Measurements from ENCODE around the gene TTLL10. TPM values are rescaled to one million over a fixed set of nuclear protein-coding genes. Genes with fewer than 3 reads are reported as not detected.
A peak's percentile ranks its signal among the peaks of the same experiment; 100 is the strongest.

Gene TTLL10
- total and polyA plus RNA-seq, 2 of the 4 experiments (the other 2 are of a cell fraction) = not detected

DNA sequence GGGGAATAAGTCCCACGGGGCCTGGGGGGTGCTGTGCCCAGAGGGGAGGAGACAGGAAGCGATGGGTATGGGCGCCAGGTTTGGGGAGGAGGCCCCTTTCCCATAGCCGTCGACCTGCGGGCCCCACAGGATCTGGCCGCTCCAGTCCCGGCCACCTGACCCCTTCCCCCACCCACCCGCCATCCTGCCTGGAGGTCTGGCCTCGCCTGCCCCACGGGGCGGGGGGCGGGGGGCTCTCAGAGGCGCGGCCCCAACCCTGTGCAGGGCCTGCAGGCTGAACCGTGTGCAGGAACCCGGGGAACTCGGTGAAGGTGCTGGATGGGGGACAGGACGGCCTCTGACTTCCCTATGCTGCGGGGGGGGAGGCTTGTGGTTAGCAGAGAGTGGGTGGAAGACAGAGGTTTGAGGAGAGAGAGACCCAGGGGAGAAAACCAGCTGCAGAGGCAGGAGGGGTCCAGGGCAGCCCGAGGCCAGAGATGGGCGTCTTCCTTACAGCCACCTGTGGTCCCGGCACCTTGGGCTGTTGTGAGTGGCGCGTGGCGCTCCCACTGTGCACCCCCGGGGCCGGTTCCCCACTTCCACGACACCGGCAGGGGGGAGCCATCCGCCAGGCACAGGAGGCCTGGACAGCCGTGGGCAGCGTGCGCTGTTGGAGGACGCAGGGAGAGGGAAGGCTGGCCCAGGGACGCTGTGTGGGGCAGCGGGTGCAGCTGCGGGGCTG, 35.2 kb downstream of the TTLL10 start:
- CTCF ChIA-PET = no interaction called here
- peak overlapping the region; percentile 91 for H2AFZ ChIP-seq (replicated peaks; ENCODE audit: low read length, poor library complexity)
- TF ChIP-seq MXI1 (IDR thresholded peaks at IDR 0.05; ENCODE audit: borderline replicate concordance, low read depth, low read length) (no peak), FOS (IDR thresholded peaks at IDR 0.05; ENCODE audit: low read depth, low read length) (no peak), CEBPB (IDR thresholded peaks at IDR 0.05; ENCODE audit: low read depth, low read length) (no peak), CHD1 (IDR thresholded peaks at IDR 0.05; ENCODE audit: low read depth, low read length) (no peak), MAFK (IDR thresholded peaks at IDR 0.05; ENCODE audit: low read depth, low read length) (no peak), RAD21 (IDR thresholded peaks at IDR 0.05; ENCODE audit: low read length) (no peak), SMC3 (IDR thresholded peaks at IDR 0.05; ENCODE audit: low read depth, low read length) (no peak), POLR2A (IDR thresholded peaks at IDR 0.05; ENCODE audit: low read depth, low read length) (no peak), MAZ (IDR thresholded peaks at IDR 0.05; ENCODE audit: borderline replicate concordance, low read depth, low read length) (no peak), RFX5 (IDR thresholded peaks at IDR 0.05; ENCODE audit: low read depth, low read length) (no peak), CTCF (conservative IDR thresholded peaks at IDR 0.05; ENCODE audit: low read depth, low read length) (no peak), NFE2L2 (IDR thresholded peaks at IDR 0.05; ENCODE audit: low read depth, low read length) (no peak), BHLHE40 (IDR thresholded peaks at IDR 0.05; ENCODE audit: low read depth, low read length) (no peak), USF2 (IDR thresholded peaks at IDR 0.05; ENCODE audit: low read depth, low read length) (no peak)
- TF ChIP-seq, protein P1, sequence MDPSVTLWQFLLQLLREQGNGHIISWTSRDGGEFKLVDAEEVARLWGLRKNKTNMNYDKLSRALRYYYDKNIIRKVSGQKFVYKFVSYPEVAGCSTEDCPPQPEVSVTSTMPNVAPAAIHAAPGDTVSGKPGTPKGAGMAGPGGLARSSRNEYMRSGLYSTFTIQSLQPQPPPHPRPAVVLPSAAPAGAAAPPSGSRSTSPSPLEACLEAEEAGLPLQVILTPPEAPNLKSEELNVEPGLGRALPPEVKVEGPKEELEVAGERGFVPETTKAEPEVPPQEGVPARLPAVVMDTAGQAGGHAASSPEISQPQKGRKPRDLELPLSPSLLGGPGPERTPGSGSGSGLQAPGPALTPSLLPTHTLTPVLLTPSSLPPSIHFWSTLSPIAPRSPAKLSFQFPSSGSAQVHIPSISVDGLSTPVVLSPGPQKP (IDR thresholded peaks at IDR 0.05; ENCODE audit: borderline replicate concordance, low read depth, low read length) = no peak

More for the DNA sequence above, 35.2 kb downstream of the TTLL10 start:
- H3K14ac ChIP-seq (replicated peaks; ENCODE audit: low read depth, low read length) = no peak overlapping the region
- H3K27me3 ChIP-seq (ENCODE audit: control insufficient read depth, insufficient read depth, low read length) = no peaks in the 10 kb centered on the region; the same call in 1 of the 2 replicates
- in situ Hi-C loops (cut with MboI; ENCODE audit: low sequenced_read_pairs) (no loop called here), intact Hi-C loops (cut with micrococcal nuclease) (no loop called here), dilution Hi-C loops (cut with HindIII; ENCODE audit: low sequenced_read_pairs, unreplicated experiment) (no loop called here)
- H2BK5ac ChIP-seq (ENCODE audit: low read depth, low read length, poor library complexity, severe bottlenecking) = peak overlapping the region; percentile 82
- H2AK9ac ChIP-seq (replicated peaks; ENCODE audit: low read depth, low read length, poor library complexity) = peak overlapping the region; percentile 82
- no TSS peak for BruUV-seq (replicated peaks)
- DNase-seq = peak; percentile 30
- no peak overlapping the region for H3K18ac ChIP-seq (ENCODE audit: low read depth, low read length)
- H3K36me3 ChIP-seq (ENCODE audit: control insufficient read depth, insufficient read depth, low read length) = no peaks in the 10 kb centered on the region
- peak overlapping the region; percentile 50; the same call in 1 of the 2 replicates for H3K27ac ChIP-seq (ENCODE audit: insufficient read depth, low read length)
- peaks cover 12% of the 10 kb centered on the region for H3K4me1 ChIP-seq (ENCODE audit: control insufficient read depth, insufficient read depth, low read length)
- H4K20me1 ChIP-seq (ENCODE audit: insufficient read depth, low read length) = no peaks in the 10 kb centered on the region; the same call in 1 of the 2 replicates
- no peak overlapping the region for H3K56ac ChIP-seq (ENCODE audit: extremely low read depth, insufficient read depth, low read length)
- H2BK20ac ChIP-seq (ENCODE audit: low read depth, low read length) = no peak overlapping the region; the same call in 1 of the 2 replicates
- peak overlapping the region; percentile 67 to 77; a peak in 3 of 4 replicates for H4K8ac ChIP-seq (ENCODE audit: low read depth in 2 of 2, low read length in 2 of 2)
- peak overlapping the region; percentile 95 for H4K5ac ChIP-seq (ENCODE audit: low read depth, low read length)
- peak overlapping the region; percentile 75; the same call in 1 of the 2 replicates for H2AK5ac ChIP-seq (ENCODE audit: low read depth, low read length)
- H2BK120ac ChIP-seq (ENCODE audit: low read depth, low read length) = peak overlapping the region; percentile 86; the same call in 1 of the 2 replicates
- no peaks in the 10 kb centered on the region for H3K9me3 ChIP-seq (ENCODE audit: control insufficient read depth, insufficient read depth, low read length)
- POLR2A ChIA-PET (ENCODE audit: unreplicated experiment) = no interaction called here
- no peak overlapping the region for H3K23ac ChIP-seq (ENCODE audit: low read depth, low read length)
- H3K79me1 ChIP-seq (ENCODE audit: low read depth in 1 of 2, low read length in 2 of 2) = no peaks in the 10 kb centered on the region
- H4K91ac ChIP-seq (ENCODE audit: insufficient read depth, low read depth, low read length) = peak overlapping the region; percentile 79; the same call in 1 of the 2 replicates
- H3K9me1 ChIP-seq (ENCODE audit: insufficient read depth, low read length) = no peaks in the 10 kb centered on the region
- H3K4ac ChIP-seq (ENCODE audit: low read depth, low read length) = peak overlapping the region; percentile 85
- peak overlapping the region; percentile 26; the same call in 1 of the 3 replicates for H2BK15ac ChIP-seq (ENCODE audit: low read depth, low read length)
- WGBS, 2 experiments (ENCODE audit: extremely low coverage in 2 of 2, insufficient read length in 1 of 2) = 72% methylated on average over 3 of the region's 38 CpGs; no CpG with 5 or more reads in 1 of the 2 experiments
- no peak overlapping the region; the same call in 1 of the 2 replicates for H3K4me2 ChIP-seq (ENCODE audit: low read depth, low read length)
- ATAC-seq (ENCODE audit: low read depth) = no peak
- no peak overlapping the region for H3K9ac ChIP-seq (ENCODE audit: low read depth, low read length)
- H3K4me3 ChIP-seq (ENCODE audit: insufficient read depth, low read depth, low read length) = no peak overlapping the region
